GM13976 (cell line): ENCODE results near the gene CTSW.

Source experiments
- DNase-seq: peaks from one replicate; pipeline ENCODE4 v3.0.0; 2012; ENCODE audit warnings: low spot score
- in situ Hi-C: fragments of 300-500 bp; cut with MboI; formaldehyde crosslinking; loops from one replicate; pipeline ENCODE4 v1.12.0; 2022; ENCODE audit warnings: low sequenced_read_pairs, mixed read lengths, inconsistent platforms; ENCODE audit not compliant: unreplicated experiment
- TF ChIP-seq, protein P1 (sequence below): IDR thresholded peaks from 2 replicates; pipeline ENCODE4 v1.5.1; 2012; ENCODE audit warnings: borderline replicate concordance, mild to moderate bottlenecking; ENCODE audit not compliant: insufficient read depth; ENCODE audit errors: extremely low read depth, missing control alignments, control extremely low read depth

The CTSW gene

GRCh38 chr11:65861165-65861505 is 18.5 kb upstream of the CTSW start:
- DNase-seq: no peak
- TF ChIP-seq, protein P1, sequence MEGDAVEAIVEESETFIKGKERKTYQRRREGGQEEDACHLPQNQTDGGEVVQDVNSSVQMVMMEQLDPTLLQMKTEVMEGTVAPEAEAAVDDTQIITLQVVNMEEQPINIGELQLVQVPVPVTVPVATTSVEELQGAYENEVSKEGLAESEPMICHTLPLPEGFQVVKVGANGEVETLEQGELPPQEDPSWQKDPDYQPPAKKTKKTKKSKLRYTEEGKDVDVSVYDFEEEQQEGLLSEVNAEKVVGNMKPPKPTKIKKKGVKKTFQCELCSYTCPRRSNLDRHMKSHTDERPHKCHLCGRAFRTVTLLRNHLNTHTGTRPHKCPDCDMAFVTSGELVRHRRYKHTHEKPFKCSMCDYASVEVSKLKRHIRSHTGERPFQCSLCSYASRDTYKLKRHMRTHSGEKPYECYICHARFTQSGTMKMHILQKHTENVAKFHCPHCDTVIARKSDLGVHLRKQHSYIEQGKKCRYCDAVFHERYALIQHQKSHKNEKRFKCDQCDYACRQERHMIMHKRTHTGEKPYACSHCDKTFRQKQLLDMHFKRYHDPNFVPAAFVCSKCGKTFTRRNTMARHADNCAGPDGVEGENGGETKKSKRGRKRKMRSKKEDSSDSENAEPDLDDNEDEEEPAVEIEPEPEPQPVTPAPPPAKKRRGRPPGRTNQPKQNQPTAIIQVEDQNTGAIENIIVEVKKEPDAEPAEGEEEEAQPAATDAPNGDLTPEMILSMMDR: no peak
- in situ Hi-C loops: no loop called here

GRCh38 chr11:65861533-65862183 is 18.0 kb upstream of the CTSW start:
- TF ChIP-seq, protein P1: no peak
- no peak for DNase-seq
- in situ Hi-C loops: no loop called here

GRCh38 chr11:65862191-65862735 is 17.4 kb upstream of the CTSW start:
- in situ Hi-C loops: no loop called here
- TF ChIP-seq, protein P1: no peak

DNA sequence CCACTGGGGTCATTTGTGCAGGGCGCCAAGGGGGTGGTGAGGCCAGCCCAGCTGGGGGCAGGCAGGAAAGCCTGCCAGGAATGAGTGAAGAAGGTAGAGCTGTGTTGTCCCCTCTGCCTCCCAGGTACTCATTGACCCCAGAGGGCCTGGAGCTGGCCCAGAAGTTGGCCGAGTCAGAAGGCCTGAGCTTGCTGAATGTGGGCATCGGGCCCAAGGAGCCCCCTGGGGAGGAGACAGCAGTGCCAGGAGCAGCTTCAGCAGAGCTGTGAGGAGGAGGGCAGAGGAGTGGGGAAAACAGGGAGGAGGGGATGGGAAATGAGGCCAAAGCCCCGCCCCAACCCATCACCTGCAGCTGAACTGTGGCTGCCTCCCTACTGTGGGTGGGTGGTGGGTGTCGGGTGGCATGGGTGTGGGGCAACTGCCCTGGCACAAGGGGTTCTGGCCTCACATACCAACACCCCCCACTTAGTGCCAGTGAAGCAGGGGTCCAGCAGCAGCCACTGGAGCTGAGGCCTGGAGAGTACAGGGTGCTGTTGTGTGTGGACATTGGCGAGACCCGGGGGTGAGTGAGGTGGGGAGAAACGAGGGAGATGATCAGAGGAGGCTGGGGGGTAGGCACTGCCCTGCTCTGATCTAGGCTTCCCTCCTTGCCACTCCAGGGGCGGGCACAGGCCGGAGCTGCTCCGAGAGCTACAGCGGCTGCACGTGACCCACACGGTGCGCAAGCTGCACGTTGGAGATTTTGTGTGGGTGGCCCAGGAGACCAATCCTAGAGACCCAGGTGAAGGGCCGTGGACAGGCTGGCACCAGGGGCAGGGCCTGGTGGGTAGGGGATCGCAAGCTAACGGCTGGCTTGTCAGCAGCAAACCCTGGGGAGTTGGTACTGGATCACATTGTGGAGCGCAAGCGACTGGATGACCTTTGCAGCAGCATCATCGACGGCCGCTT is 16.4 kb upstream of the CTSW start:
- TF ChIP-seq, protein P1: no peak
- in situ Hi-C loops: no loop called here
- DNase-seq: no peak

More at GRCh38 chr11:65862191-65862735, 17.4 kb upstream of the CTSW start:
- no peak for DNase-seq

GRCh38 chr11:65863889-65864705 is 15.5 kb upstream of the CTSW start:
- in situ Hi-C loops: no loop called here
- TF ChIP-seq, protein P1: no peak
- DNase-seq: no peak

GRCh38 chr11:65864706-65865471 is 14.7 kb upstream of the CTSW start:
- in situ Hi-C loops: no loop called here
- no peak for DNase-seq
- TF ChIP-seq, protein P1: no peak
